T-helper 17 cell (primary cell): ENCODE results near the gene ZBTB11. TPM values are rescaled to one million over a fixed set of nuclear protein-coding genes. Genes with fewer than 3 reads are reported as not detected.
"Not testable (repeated sequence)": the region's sequence is repeated elsewhere in the genome, so short reads cannot be mapped to it uniquely, and the experiment has no call there.

Experiments
- ATAC-seq: fragments of 150-1000 bp; cut with Tn5 transposase; 2 replicates; pipeline ENCODE4 v1.10.0; 2021; ENCODE audit warnings: mild to moderate bottlenecking, moderate library complexity
- DNase-seq, 3 donors: peaks; one replicate each; pipeline versions ENCODE4 v3.0.0 to v3.0.0-alpha.2; 2020 to 2021
- H3K9me3 ChIP-seq: one replicate; pipeline ENCODE4 v1.7.0; 2013; ENCODE audit warnings: low read length, mild to moderate bottlenecking; ENCODE audit not compliant: control insufficient read depth, poor library complexity, severe bottlenecking
- H3K27ac Mint-ChIP-seq: one replicate; pipeline ENCODE4 v1.8.0; 2022; ENCODE audit warnings: mild to moderate bottlenecking, moderate library complexity, mixed read lengths
- H3K27me3 Mint-ChIP-seq: one replicate; pipeline ENCODE4 v1.8.0; 2022; ENCODE audit warnings: mixed read lengths
- H3K36me3 Mint-ChIP-seq: one replicate; pipeline ENCODE4 v1.8.0; 2022; ENCODE audit warnings: low read depth, mixed read lengths
- H3K4me1 Mint-ChIP-seq: one replicate; pipeline ENCODE4 v1.8.0; 2022; ENCODE audit warnings: mild to moderate bottlenecking, mixed read lengths
- H3K4me3 Mint-ChIP-seq: one replicate; pipeline ENCODE4 v1.8.0; 2022; ENCODE audit warnings: mild to moderate bottlenecking, moderate library complexity, mixed read lengths
- total RNA-seq, 4 donors: library from RNA in 2 of 4; stranded (reverse) in 2 of 4; gene quantifications; one replicate each; pipeline ENCODE4 v1.2.3 and lab custom pipeline; 2022 to 2026

Gene ZBTB11, protein sequence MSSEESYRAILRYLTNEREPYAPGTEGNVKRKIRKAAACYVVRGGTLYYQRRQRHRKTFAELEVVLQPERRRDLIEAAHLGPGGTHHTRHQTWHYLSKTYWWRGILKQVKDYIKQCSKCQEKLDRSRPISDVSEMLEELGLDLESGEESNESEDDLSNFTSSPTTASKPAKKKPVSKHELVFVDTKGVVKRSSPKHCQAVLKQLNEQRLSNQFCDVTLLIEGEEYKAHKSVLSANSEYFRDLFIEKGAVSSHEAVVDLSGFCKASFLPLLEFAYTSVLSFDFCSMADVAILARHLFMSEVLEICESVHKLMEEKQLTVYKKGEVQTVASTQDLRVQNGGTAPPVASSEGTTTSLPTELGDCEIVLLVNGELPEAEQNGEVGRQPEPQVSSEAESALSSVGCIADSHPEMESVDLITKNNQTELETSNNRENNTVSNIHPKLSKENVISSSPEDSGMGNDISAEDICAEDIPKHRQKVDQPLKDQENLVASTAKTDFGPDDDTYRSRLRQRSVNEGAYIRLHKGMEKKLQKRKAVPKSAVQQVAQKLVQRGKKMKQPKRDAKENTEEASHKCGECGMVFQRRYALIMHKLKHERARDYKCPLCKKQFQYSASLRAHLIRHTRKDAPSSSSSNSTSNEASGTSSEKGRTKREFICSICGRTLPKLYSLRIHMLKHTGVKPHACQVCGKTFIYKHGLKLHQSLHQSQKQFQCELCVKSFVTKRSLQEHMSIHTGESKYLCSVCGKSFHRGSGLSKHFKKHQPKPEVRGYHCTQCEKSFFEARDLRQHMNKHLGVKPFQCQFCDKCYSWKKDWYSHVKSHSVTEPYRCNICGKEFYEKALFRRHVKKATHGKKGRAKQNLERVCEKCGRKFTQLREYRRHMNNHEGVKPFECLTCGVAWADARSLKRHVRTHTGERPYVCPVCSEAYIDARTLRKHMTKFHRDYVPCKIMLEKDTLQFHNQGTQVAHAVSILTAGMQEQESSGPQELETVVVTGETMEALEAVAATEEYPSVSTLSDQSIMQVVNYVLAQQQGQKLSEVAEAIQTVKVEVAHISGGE
- total RNA-seq (10 to 100 TPM; 65.2 to 77.2 TPM), total RNA-seq (lab: John Stamatoyannopoulos, UW) (188 to 269 reads per million in 2 donors)

DNA sequence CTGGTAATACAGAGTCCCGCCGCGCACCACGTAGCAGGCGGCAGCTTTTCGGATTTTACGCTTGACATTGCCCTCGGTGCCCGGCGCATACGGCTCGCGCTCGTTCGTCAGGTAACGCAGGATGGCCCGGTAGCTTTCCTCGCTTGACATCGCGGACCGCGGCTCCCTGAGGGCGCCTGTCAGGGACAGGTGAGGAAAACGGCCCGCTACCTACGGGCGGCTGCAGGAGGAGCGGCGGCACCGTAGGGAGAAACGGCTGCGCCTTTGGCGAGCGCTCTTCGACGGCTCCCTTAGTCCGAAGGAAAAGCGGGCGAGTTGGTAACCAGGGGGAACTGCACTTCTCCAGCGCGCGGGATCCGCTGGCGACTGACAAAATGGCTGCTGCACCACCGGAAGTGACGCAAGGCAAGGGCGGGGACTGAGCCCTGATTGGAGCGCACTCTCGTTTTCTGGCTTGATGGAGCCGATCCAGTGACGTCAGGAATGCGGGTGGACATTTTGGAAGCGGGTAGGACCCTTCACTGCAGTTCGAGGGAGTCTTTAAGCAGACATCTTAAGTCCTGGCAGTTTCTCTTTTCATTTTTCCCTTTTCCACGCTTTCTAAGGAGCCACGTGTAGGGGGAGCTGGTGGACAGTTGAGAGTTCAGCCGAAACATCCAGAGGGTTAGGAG, at the start of gene ZBTB11:
Gene ZBTB11 (minus strand): TSS at position 368 of the 671 bp plus-strand sequence. CDS start 218 bp downstream, at position 150.
- peaks cover 2% of the 10 kb centered on the region for H3K36me3 Mint-ChIP-seq
- H3K27me3 Mint-ChIP-seq = no peaks in the 10 kb centered on the region

DNA sequence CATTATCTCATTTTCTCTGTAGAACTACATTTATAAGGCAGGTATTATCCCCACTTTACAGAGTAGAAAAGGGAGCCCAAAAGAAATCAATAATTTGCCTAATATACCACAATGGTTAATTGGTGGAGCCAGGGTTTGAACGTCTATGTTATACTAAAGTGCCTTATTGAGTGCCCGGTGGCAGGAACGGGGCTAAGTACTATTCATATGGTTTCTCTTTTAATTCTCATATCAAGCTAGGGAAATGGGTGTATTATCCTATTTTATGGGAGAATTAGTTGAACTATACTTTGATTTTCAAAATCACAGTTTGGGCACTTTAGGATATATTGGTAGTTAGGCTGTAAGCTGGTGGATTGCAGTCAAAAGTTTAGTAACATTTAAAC, 49.0 kb upstream of the ZBTB11 start:
- H3K9me3 ChIP-seq = no peaks in the 10 kb centered on the region
- ATAC-seq (no peak), DNase-seq (no peak)
- Mint-ChIP-seq H3K36me3 (peaks cover 2% of the 10 kb centered on the region), H3K4me1 (peaks cover 28% of the 10 kb centered on the region), H3K4me3 (peak overlapping the region; percentile 97), H3K27me3 (no peaks in the 10 kb centered on the region), H3K27ac (peak overlapping the region; percentile 94)

More for the DNA sequence above, at the start of gene ZBTB11:
- DNase-seq = peak; percentile 95 to 99 (median 97)
- ATAC-seq = peak; percentile 71
- H3K9me3 ChIP-seq = no peaks in the 10 kb centered on the region
- Mint-ChIP-seq H3K27ac (peak within 1 kb of the TSS; percentile 98), H3K4me1 (peaks cover 38% of the 10 kb centered on the region), H3K4me3 (peak within 1 kb of the TSS; percentile 97)

DNA sequence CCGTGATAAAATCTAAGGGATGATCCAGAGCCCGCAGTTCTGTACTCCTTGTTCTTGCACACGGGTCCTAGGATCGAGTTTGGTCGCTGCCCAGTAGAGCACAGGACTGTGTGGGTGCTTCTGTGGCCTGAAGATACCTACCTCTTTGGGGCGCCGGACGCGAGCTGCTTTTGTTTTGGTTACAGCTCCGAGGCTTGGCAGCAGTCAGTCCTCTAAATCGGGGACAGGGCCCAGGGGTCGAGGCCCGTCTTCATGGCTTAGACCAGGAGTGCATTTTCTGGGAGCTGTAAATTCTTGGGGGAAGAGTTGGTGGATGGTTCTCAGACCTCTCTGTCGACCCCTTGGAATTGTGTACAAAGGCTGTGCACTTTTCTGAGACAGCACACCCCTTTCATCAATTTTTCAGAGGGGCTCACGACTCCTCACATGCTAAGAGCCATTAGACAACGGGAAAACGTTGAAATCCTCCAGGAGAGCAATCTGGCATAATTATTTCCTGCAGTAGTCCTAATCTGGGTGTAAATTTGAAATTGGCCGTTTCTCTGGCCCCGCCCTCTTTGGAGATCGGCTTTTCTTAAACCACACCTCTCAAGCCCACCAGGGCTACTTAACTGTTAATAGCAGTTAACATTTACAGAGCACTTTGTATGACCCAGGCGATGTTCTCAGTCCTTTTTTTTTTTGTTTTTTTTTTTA, 48.4 kb upstream of the ZBTB11 start:
- no peaks in the 10 kb centered on the region for H3K9me3 ChIP-seq
- H3K27me3 Mint-ChIP-seq = no peaks in the 10 kb centered on the region
- DNase-seq (peak; percentile 12 to 16 (median 15)), ATAC-seq (peak; percentile 24)
- H3K27ac Mint-ChIP-seq = peak overlapping the region; percentile 94
- peak overlapping the region; percentile 97 for H3K4me3 Mint-ChIP-seq
- peaks cover 3% of the 10 kb centered on the region for H3K36me3 Mint-ChIP-seq
- H3K4me1 Mint-ChIP-seq = peaks cover 31% of the 10 kb centered on the region

GRCh38 chr3:101724329-101725193, 47.6 kb upstream of the ZBTB11 start, which contains the start of gene CEP97:
CEP97 (plus strand) TSS chr3:101724614; CDS start chr3:101724677, 63 bp downstream.
- peak; percentile 97 for ATAC-seq

GRCh38 chr3:101722394-101723173, 45.7 kb upstream of the ZBTB11 start:
- no peak for ATAC-seq
- H3K36me3 Mint-ChIP-seq = peaks cover 3% of the 10 kb centered on the region

More at GRCh38 chr3:101724329-101725193, 47.6 kb upstream of the ZBTB11 start, which contains the start of gene CEP97:
- Mint-ChIP-seq H3K27ac (peak within 1 kb of the TSS; percentile 94), H3K36me3 (peaks cover 3% of the 10 kb centered on the region), H3K27me3 (no peaks in the 10 kb centered on the region), H3K4me1 (peaks cover 31% of the 10 kb centered on the region), H3K4me3 (peak within 1 kb of the TSS; percentile 97)
- peak; percentile 75 to 79 (median 77) for DNase-seq
- no peaks in the 10 kb centered on the region for H3K9me3 ChIP-seq

DNA sequence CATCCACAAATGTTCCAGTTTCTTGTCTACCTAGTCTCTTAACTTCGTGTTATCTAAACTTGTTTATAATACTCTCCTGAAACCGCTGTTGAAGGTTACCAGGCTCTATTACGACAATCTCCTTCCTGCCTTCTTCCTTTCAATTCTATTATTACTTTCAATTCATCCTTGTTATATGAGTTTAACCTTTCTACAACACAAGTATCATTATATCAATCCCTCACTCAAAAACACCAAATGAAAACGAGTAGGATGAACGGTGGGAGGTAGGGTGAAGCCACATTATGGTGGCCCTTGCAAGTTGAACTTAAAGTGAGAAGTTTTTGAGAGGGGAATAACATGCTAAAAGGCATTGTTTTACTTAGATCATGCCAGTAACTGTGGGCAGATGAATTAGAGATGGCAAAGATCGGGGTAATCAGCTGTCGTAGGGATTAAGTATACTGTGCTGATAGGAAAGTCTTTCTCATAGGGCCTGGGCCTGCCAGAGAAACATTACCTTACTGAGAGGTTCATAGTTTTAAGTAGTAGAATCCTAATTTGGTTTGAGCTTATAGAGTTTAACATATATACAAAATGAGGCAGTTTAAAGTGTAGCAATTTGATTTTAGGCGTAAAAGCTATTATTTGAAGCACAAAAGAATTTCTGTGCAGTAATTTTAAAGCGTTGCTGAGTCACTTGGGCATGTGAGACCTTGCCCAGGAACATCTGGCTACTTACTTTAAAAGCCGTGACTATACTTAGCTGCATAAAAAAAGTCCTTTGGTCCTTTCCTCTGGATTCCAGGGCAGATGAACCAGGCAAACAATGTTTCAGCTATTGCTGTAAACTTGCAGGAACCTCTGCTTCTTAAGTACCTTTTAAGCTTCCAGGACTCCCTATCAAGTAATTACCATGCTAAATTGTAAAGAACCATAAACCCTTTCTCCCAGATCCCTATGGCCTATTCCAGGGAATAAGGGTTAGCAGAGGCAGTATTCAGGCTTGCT, 44.2 kb upstream of the ZBTB11 start:
- DNase-seq (no peak), ATAC-seq (no peak)
- Mint-ChIP-seq H3K27ac (peak overlapping the region; percentile 85), H3K4me3 (peak overlapping the region; percentile 79), H3K27me3 (no peaks in the 10 kb centered on the region), H3K4me1 (peaks cover 31% of the 10 kb centered on the region), H3K36me3 (peaks cover 3% of the 10 kb centered on the region)
- no peaks in the 10 kb centered on the region for H3K9me3 ChIP-seq

More at GRCh38 chr3:101722394-101723173, 45.7 kb upstream of the ZBTB11 start:
- Mint-ChIP-seq H3K27me3 (no peaks in the 10 kb centered on the region), H3K27ac (peak overlapping the region; percentile 85), H3K4me3 (peak overlapping the region; percentile 79), H3K4me1 (peaks cover 31% of the 10 kb centered on the region)
- H3K9me3 ChIP-seq = no peaks in the 10 kb centered on the region
- DNase-seq = no peak

- Mint-ChIP-seq H3K27me3 (no peaks in the 10 kb centered on the region), H3K27ac (no peak overlapping the region), H3K36me3 (peaks cover 3% of the 10 kb centered on the region), H3K4me3 (no peak overlapping the region), H3K4me1 (peaks cover 23% of the 10 kb centered on the region)
- ATAC-seq (no peak), DNase-seq (no peak)
- no peaks in the 10 kb centered on the region for H3K9me3 ChIP-seq
Measured at GRCh38 chr3:101719604-101720185, 42.8 kb upstream of the ZBTB11 start.

GRCh38 chr3:101718455-101718854, 41.5 kb upstream of the ZBTB11 start:
- ATAC-seq = no peak
- H3K4me1 Mint-ChIP-seq = peaks cover 18% of the 10 kb centered on the region

GRCh38 chr3:101709126-101709525, 32.2 kb upstream of the ZBTB11 start:
- no peaks in the 10 kb centered on the region for H3K36me3 Mint-ChIP-seq
- DNase-seq (no peak), ATAC-seq (no peak)
- H3K27me3 Mint-ChIP-seq = no peaks in the 10 kb centered on the region
- no peaks in the 10 kb centered on the region for H3K4me1 Mint-ChIP-seq
- H3K9me3 ChIP-seq = no peaks in the 10 kb centered on the region
- H3K27ac Mint-ChIP-seq = no peak overlapping the region
- H3K4me3 Mint-ChIP-seq = no peak overlapping the region

More at GRCh38 chr3:101718455-101718854, 41.5 kb upstream of the ZBTB11 start:
- Mint-ChIP-seq H3K27ac (no peak overlapping the region), H3K4me3 (no peak overlapping the region), H3K36me3 (peaks cover 3% of the 10 kb centered on the region), H3K27me3 (no peaks in the 10 kb centered on the region)
- no peaks in the 10 kb centered on the region for H3K9me3 ChIP-seq
- DNase-seq = no peak

- not testable (repeated sequence) for H3K36me3 Mint-ChIP-seq, H3K4me1 Mint-ChIP-seq, H3K9me3 ChIP-seq, DNase-seq, ATAC-seq, H3K4me3 Mint-ChIP-seq, H3K27ac Mint-ChIP-seq, H3K27me3 Mint-ChIP-seq
Measured at GRCh38 chr3:101704639-101705038, 27.7 kb upstream of the ZBTB11 start.
